Amniotic stem cell (primary cell): Measurements from ENCODE around the gene STEAP1.

Experiments used
- DNase-seq: peaks from one replicate; lab custom pipeline; 2025; lab: John Stamatoyannopoulos, UW

STEAP1 gene

DNA sequence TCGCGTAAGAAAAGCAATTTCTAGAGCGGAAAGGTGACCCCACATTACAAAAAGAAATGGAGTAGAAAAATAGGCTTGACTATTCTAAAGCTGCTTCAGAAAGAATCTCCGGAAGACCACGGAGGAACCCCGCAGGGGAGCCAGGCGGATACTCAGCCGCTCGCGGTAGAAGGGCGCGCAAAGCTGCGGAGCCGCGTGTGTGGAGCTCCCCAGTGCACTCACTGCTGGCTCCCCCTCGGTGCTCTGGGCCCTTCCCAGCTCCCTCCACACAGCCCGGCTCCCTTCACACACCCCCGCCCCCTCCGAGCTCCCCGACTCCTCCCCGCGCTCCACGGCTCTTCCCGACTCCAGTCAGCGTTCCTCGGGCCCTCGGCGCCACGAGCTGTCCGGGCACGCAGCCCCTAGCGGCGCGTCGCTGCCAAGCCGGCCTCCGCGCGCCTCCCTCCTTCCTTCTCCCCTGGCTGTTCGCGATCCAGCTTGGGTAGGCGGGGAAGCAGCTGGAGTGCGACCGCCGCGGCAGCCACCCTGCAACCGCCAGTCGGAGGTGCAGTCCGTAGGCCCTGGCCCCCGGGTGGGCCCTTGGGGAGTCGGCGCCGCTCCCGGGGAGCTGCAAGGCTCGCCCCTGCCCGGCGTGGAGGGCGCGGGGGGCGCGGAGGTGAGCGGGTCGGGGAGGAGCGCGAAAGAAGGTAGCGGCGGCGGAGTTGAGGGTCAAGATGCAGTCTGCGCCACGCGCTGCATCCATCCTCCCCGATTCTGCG, 57.3 kb downstream of the STEAP1 start, which contains the start of gene STEAP2:
Gene STEAP2 (plus strand): TSS at position 350 of the 758 bp plus-strand sequence. CDS start 13,343 bp downstream, outside the sequence.
- DNase-seq = peak; percentile 87

GRCh38 chr7:90212149-90212495, 57.9 kb downstream of the STEAP1 start:
- DNase-seq = no peak

GRCh38 chr7:90213521-90213920, 59.3 kb downstream of the STEAP1 start:
- no peak for DNase-seq
